HepG2 (cell line): Measurements from ENCODE around the gene CTSW. TPM values are rescaled to one million over a fixed set of nuclear protein-coding genes. Genes with fewer than 3 reads are reported as not detected.

ENCODE experiments used
- ARID4A ChIP-seq: sonication (generic); formaldehyde crosslinking; IDR thresholded peaks from 2 replicates; pipeline ENCODE4 v1.5.0; 2020; ENCODE audit warnings: mild to moderate bottlenecking, missing genetic modification reagents, borderline replicate concordance
- GABPB1 ChIP-seq: IDR thresholded peaks from 2 replicates; pipeline ENCODE4 v1.6.1; 2016; ENCODE audit warnings: mild to moderate bottlenecking, missing genetic modification reagents, moderate library complexity, missing compliant biosample characterization
- HNF4G ChIP-seq, 2 experiments: sonication (generic) in 1 of 2; formaldehyde crosslinking in 1 of 2; IDR thresholded peaks; 2 replicates each; pipeline versions ENCODE4 v1.4.0 to v1.6.1; 2011 to 2020; ENCODE audit warnings: borderline replicate concordance in 2 of 2, low read depth in 2 of 2, mild to moderate bottlenecking in 2 of 2, low read length in 1 of 2, missing genetic modification reagents in 1 of 2, moderate library complexity in 1 of 2
- HNRNPLL ChIP-seq: fragments of 200-400 bp; formaldehyde crosslinking; IDR thresholded peaks from 2 replicates; pipeline ENCODE4 v1.6.1; 2017; ENCODE audit warnings: mild to moderate bottlenecking, low read depth, low read length; ENCODE audit not compliant: poor library complexity, severe bottlenecking
- MYNN ChIP-seq: sonication (generic); formaldehyde crosslinking; IDR thresholded peaks from 2 replicates; pipeline ENCODE4 v1.4.0; 2020; ENCODE audit warnings: mild to moderate bottlenecking, low read depth, missing genetic modification reagents
- RFXAP ChIP-seq: sonication (generic); formaldehyde crosslinking; IDR thresholded peaks from 2 replicates; pipeline ENCODE4 v1.4.0; 2020; ENCODE audit warnings: missing genetic modification reagents, borderline replicate concordance
- SOX13 ChIP-seq, 3 experiments: fragments of 450-650 bp in 1 of 3; sonication (generic) in 1 of 3; formaldehyde crosslinking in 1 of 3; IDR thresholded peaks in 2 of 3; conservative IDR thresholded peaks in 1 of 3; 2 replicates each; pipeline versions ENCODE4 v1.5.0 to v1.6.1; 2016 to 2020; ENCODE audit warnings: antibody characterized with exemption in 1 of 3, mild to moderate bottlenecking in 1 of 3, missing compliant biosample characterization in 1 of 3, missing genetic modification reagents in 1 of 3, moderate library complexity in 1 of 3
- STAT5B ChIP-seq: sonication (generic); formaldehyde crosslinking; IDR thresholded peaks from 2 replicates; pipeline ENCODE4 v1.4.0; 2020; ENCODE audit warnings: missing genetic modification reagents
- TOE1 ChIP-seq: sonication (generic); formaldehyde crosslinking; IDR thresholded peaks from 2 replicates; pipeline ENCODE4 v1.4.0; 2020; ENCODE audit warnings: mild to moderate bottlenecking, missing genetic modification reagents
- UBTF ChIP-seq: sonication (generic); formaldehyde crosslinking; IDR thresholded peaks from 2 replicates; pipeline ENCODE4 v1.4.0; 2020; ENCODE audit warnings: mild to moderate bottlenecking, missing genetic modification reagents
- ZBTB8A ChIP-seq: sonication (generic); formaldehyde crosslinking; IDR thresholded peaks from 2 replicates; pipeline ENCODE4 v1.4.0; 2020; ENCODE audit warnings: mild to moderate bottlenecking, low read depth, missing genetic modification reagents, borderline replicate concordance
- ZNF430 ChIP-seq: sonication (generic); formaldehyde crosslinking; IDR thresholded peaks from 2 replicates; pipeline ENCODE4 v1.9.0; 2021; ENCODE audit warnings: mild to moderate bottlenecking, missing genetic modification reagents
- ZNF574 ChIP-seq: sonication (generic); formaldehyde crosslinking; IDR thresholded peaks from 2 replicates; pipeline ENCODE4 v1.4.0; 2020; ENCODE audit warnings: missing genetic modification reagents
- ZNF792 ChIP-seq: IDR thresholded peaks from 2 replicates; pipeline ENCODE4 v1.6.1; 2016
- ZSCAN20 ChIP-seq: sonication (generic); formaldehyde crosslinking; IDR thresholded peaks from 2 replicates; pipeline ENCODE4 v1.4.0; 2020; ENCODE audit warnings: missing genetic modification reagents, mild to moderate bottlenecking, borderline replicate concordance
- polyA plus RNA-seq, 8 experiments: library from polyadenylated mRNA; depleted of rRNA in 3 of 8; stranded (reverse) in 7 of 8; unstranded in 1 of 8; fragments of >200 nt; fragmentation: Illumina TruSeq in 4 of 8; extraction: Trizol in 4 of 8; gene quantifications; 2 replicates each; pipeline versions ENCODE4 v1.2.1 to v1.2.3, GENCODE V29; 2011 to 2016; ENCODE audit warnings: low read depth in 4 of 8, missing spikeins in 1 of 8, mixed read lengths in 1 of 8; ENCODE audit not compliant: insufficient read depth in 1 of 8
- total RNA-seq, 5 experiments: library from RNA; depleted of rRNA; stranded (reverse); fragments of >200 nt; fragmentation: Illumina TruSeq; extraction: Trizol; gene quantifications; 2 replicates each; pipeline ENCODE4 v1.2.3, GENCODE V29; 2016; ENCODE audit warnings: low read depth in 1 of 5

Gene CTSW
- total and polyA plus RNA-seq, 2 of the 13 experiments (the other 11 are each of a cell fraction or from before 2014, with no cell fraction given) = 0.09 TPM; not detected in 1

GRCh38 chr11:65856689-65857499 is 22.7 kb upstream of the CTSW start (continued):
- peak; percentile 75 for TF ChIP-seq UBTF
- 0 out of 2 replicates have a peak, but pooled peaks have one; percentile 11 for TF ChIP-seq ZNF792 (CRISPR knock-in tag)
- TF ChIP-seq HNF4G (IDR thresholded peaks at IDR 0.05; ENCODE audit: borderline replicate concordance, low read depth, low read length) = no peak
- peak; percentile 17; the same call in 1 of the 2 replicates for TF ChIP-seq HNF4G (CRISPR knock-in tag; IDR thresholded peaks at IDR 0.05; ENCODE audit: borderline replicate concordance, low read depth)
- TF ChIP-seq GABPB1 (CRISPR knock-in tag) = peak; percentile 86
- no peak; the same call in 1 of the 2 replicates for TF ChIP-seq ZNF574 (CRISPR knock-in tag)
- no peak for TF ChIP-seq ZSCAN20 (CRISPR knock-in tag)
- no peak for TF ChIP-seq SOX13 (IDR thresholded peaks at IDR 0.05)
- peak in 1 of 2 experiments; percentile 12; a peak in 1 of 4 replicates for TF ChIP-seq SOX13 (CRISPR knock-in tag; conservative IDR thresholded peaks at IDR 0.05 in 1 of 2, IDR thresholded peaks at IDR 0.05 in 1 of 2)
- TF ChIP-seq HNRNPLL = peak; percentile 41
- TF ChIP-seq ZBTB8A (CRISPR knock-in tag) = no peak
- TF ChIP-seq STAT5B (CRISPR knock-in tag) = 0 out of 2 replicates have a peak, but pooled peaks have one; percentile 11
- TF ChIP-seq TOE1 (CRISPR knock-in tag) = no peak
- TF ChIP-seq ARID4A = peak; percentile 70; the same call in 1 of the 2 replicates
- TF ChIP-seq ZNF430 (CRISPR knock-in tag) = peak; percentile 16; the same call in 1 of the 2 replicates
- TF ChIP-seq RFXAP = no peak
- 0 out of 2 replicates have a peak, but pooled peaks have one; percentile 60 for TF ChIP-seq MYNN (CRISPR knock-in tag)
